ENCODE data around the gene CDK14.

Gene CDK14

DNA sequence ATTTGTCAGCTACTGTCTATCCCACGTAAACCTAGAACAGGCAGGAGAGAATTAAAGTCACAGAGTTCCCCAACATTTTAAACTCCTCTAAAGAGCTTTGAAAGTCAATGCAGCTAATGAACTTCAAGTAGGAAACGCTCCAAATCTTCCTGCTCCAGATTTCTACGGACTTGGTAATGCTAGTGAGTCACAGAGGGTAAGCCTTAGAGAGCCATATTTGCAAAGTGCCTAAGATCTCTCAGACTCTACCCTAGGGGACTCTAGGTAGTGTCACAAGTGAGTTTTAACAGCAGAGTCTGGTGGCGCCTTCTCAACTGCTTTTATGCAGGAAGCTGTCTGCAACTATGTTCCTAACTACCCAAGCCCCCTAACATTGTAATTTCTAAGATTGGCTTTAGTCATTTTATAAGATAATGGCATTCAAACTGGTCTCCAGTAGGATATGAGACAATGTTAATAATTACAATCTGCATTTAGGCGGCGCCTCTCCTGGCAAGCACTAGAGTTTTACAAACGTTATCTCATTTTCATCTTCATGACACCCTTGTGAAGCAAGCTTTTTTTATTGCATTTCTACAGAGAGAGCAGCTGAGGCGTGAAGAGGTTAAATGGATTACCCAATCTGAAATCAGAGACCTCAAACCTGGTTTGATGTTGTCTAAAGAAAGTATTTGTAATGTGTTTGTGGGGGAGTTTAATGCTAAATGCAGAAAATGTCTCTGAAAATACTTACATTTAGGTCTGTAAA, 646.1 kb downstream of the CDK14 start:
- no peak for DNase-seq

- DNase-seq: no peak
Measured at GRCh38 chr7:91243591-91244301, 647.6 kb downstream of the CDK14 start.

DNA sequence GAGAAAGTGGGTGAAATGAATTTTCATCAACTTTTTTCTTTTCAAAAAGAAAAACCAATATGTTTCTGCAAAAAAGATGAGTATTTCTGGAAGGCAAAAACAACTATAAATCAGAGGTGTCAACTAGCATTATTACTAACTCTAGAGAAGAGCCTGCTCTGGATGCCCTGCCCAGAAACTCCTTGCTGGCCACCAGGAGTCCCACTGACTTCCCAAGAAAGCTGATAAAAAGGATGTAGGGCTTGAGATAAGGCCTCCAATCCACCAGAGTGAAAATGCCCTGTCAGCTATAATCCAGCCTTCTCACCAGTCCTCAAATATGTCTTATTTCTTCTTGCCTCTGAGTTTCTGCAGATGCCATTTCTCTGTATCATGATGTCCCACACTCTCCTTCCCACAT, 651.4 kb downstream of the CDK14 start:
- no peak for DNase-seq

GRCh38 chr7:91248996-91249395, 652.9 kb downstream of the CDK14 start:
- DNase-seq: no peak

DNA sequence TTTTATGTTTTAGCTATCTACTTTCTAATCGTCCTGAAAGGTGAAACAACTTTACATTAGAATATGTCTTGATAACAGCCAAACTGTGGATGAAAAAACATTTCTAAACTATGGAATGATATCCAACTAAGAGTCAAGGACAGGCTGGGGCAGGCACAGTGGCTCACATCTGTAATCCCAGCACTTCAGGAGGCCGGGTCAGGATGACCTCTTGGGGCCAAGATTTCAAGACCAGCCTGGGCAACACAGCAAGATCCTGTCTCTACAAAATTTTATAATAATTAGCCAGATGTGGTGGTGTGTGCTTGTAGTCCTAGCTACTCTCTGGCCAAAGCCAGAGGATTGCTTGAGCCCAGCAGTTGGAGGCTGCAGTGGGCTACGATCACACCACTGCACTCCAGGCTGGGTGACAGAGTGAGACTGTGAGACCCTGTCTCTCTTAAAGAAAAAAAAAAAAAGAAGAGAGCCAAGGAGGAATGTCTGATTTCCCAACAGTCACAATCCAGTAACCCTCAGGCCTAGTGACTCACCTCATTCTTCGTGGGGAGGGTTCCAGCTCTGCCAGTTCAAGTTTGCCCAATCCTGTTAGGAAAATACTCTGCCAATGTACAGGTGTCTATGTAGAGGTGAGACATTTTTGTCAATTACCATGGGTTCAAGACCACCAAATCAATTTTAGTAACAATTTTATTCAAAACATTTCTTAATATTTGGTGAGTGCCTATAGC, 653.5 kb downstream of the CDK14 start:
- DNase-seq: no peak

- no peak for DNase-seq
Measured at GRCh38 chr7:91250706-91251105, 654.6 kb downstream of the CDK14 start.

DNA sequence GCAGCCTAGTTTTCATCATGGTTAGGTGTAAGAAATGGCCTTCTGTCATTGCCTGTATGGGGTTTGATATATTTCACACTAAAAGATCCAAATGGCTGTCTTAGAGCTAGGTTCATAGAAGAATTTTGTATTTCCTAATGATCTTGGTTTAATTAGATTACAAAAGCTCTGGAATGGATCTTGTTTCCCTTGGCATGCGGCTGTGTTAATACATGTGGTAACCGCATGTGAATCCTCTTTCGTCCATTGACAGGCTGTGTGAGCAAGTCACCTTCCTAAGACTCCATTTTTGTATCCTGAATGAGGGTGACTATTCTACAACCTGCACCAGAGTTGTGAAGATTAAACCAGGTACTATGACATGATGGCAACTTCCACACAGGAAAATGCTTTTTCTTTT, 655.8 kb downstream of the CDK14 start:
- DNase-seq: no peak
